Islet of Langerhans (tissue), 1 donor: ENCODE results near the gene FAM83D.
"Not testable (repeated sequence)": the region's sequence is repeated elsewhere in the genome, so short reads cannot be mapped to it uniquely, and the experiment has no call there.

Experiments
- FAIRE-seq: peaks from one replicate; lab custom pipeline; 2011; peaks lifted over from hg19 to GRCh38; lab: Jason Lieb, UNC

FAM83D gene

GRCh38 chr20:38934530-38934929 is 8.3 kb downstream of the FAM83D start:
- FAIRE-seq, result no peak

DNA sequence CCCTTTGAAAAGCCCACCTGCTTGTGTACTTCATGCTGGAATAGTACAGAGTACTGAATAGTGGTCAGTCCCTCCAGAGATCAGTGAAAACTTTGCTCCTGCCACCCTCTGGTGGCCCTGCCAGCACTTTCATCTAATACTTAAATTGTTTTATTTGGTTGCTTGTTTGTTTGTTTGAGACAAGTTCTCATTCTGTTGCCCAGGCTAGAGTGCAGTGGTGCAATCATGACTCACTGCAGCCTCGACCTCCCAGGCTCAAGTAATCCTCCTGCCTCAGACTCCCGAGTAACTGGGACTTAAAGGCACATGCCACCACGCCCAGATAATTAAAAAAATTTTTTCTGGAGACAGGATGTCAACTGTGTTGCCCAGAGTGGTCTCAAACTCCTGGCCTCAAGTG is 9.1 kb downstream of the FAM83D start:
- FAIRE-seq, result no peak

- no peak for FAIRE-seq
These were observed 9.8 kb downstream of the FAM83D start for GRCh38 chr20:38935967-38936407.

DNA sequence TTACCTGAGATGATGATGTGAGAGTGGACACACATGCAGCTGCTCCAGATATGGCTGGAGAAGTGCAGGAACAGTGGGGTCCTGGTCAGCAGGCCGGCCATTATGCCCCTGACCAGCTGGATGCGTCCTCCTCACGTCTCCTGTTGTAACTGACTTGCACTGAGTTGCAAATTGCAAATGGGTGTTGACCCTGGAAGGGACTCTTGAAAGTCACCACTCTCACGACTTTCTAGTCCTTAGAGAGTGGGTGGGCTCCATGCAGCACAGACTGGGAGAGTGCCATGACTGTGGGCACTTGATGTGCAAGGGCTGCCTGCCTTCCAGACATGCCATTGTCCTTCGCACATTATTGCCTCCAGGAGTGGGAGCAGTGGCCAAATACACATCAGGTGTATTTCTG is 10.8 kb downstream of the FAM83D start:
- FAIRE-seq, result no peak

DNA sequence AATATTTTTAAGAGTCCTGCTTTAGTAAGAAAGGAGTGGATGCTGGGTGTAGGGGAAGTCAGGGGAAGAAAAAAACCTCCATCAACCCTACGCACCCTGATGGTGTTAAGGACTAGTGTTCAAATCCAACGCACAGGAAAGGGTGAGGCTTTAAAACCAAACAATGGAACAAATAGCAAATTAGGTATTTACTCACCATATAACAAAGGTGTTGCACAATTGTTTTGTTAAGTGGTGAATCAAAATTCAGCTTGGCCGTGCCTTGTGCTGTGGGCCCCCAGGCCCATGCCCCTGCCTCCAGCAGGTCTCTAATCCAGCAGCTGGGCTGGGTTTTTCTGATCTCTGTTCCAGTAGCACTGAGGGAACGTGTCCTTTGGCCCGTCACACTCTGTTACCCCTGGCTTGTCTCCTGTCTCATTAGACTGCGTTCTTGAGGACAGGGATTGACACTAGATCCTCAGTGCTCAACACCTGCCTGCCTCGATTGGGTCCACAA is 11.8 kb downstream of the FAM83D start:
- FAIRE-seq, result no peak

- FAIRE-seq, result no peak
These were observed 13.5 kb downstream of the FAM83D start for GRCh38 chr20:38939686-38940085.

DNA sequence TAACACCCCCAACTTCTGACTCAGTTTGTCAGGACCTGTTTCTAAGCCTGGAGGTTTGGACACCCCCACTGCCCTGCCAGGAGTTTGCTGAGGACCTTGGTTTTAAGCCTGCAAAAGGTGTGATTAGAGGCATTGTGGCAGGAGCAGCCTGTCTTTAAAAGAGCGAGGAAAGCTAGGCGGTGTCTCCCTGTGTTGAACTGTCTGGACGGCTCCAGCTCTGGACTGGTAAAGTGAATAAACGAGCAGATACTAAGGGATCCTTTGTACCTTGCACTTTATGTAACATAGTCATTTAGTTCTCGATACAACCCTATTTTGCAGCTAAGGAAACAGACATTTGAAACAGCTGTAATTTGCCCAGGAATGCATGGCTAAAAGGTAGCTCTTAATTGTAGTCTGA is 14.4 kb downstream of the FAM83D start:
- FAIRE-seq, result no peak

- no peak for FAIRE-seq
These were observed 15.6 kb downstream of the FAM83D start for GRCh38 chr20:38941726-38942389.

GRCh38 chr20:38945012-38945411 is 18.8 kb downstream of the FAM83D start:
- no peak for FAIRE-seq

- no peak for FAIRE-seq
These were observed 20.6 kb downstream of the FAM83D start for GRCh38 chr20:38946836-38947235.

DNA sequence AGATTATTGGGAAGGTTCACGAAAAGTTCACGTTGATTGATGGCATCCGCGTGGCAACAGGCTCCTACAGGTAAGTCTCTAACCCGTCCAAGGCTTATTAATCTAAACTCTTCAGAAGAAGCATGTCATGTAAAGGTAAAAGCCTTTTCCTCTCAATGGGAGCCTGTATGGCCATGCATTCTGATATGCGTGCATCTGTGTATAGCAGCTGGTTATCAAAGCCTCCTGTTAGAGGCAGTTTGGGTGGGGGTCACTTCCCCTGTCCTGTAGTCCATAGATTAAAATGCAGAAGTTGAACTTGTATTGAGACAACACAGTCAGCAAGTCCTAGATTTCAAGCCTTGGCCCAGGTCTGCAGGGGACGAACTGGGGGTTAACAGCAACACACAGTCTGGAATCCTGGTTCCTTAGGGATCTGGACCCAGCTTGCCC is 21.7 kb downstream of the FAM83D start:
- no peak for FAIRE-seq

- no peak for FAIRE-seq
These were observed 24.0 kb downstream of the FAM83D start for GRCh38 chr20:38950254-38950653.

- FAIRE-seq, result no peak
These were observed 25.4 kb downstream of the FAM83D start for GRCh38 chr20:38951611-38952010.

DNA sequence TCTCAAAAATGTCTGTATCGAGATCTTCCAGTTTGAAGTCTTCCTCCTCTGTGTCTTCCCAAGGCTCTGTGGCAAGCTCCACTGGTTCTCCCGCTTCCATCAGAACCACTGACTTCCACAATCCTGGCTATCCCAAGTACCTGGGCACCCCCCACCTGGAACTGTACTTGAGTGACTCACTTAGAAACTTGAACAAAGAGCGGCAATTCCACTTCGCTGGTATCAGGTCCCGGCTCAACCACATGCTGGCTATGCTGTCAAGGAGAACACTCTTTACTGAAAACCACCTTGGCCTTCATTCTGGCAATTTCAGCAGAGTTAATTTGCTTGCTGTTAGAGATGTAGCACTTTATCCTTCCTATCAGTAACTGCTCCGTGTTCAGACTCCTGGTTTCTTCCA is 25.9 kb downstream of the FAM83D start:
- FAIRE-seq, result no peak

DNA sequence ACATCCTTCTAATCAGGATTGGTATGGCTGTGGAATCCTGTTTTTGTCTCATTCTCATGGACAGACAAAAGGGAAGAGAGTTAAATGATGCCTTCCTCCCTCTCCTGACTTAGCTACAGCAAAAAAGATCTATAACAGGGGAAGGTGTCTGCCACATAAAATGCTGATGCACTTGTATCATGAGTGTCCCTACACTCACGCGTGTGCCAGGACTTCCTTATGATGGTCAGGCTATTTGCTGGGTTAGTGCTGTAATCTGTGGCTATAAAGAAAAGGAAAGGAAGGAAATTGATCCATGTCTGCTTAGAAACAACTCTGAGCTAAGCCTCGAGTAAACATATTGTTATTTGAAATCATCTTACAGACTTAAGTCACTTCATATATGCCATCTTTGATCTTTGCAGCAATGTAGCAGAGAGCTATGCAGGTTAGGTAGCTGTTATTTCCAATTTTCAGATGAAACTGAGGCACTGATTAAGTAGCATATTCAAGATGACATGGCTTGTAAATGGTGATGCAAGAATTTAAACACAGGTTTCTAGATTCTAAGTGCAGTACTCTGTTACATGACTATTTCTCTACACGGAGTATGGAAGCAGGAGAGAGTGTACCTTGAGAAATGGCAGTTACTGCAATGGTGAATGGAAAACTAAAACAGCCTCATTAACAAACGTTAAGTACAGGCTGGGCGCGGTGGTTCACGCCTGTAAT is 27.6 kb downstream of the FAM83D start:
- no peak for FAIRE-seq

- FAIRE-seq, result no peak
These were observed 31.1 kb downstream of the FAM83D start for GRCh38 chr20:38957235-38957876.

DNA sequence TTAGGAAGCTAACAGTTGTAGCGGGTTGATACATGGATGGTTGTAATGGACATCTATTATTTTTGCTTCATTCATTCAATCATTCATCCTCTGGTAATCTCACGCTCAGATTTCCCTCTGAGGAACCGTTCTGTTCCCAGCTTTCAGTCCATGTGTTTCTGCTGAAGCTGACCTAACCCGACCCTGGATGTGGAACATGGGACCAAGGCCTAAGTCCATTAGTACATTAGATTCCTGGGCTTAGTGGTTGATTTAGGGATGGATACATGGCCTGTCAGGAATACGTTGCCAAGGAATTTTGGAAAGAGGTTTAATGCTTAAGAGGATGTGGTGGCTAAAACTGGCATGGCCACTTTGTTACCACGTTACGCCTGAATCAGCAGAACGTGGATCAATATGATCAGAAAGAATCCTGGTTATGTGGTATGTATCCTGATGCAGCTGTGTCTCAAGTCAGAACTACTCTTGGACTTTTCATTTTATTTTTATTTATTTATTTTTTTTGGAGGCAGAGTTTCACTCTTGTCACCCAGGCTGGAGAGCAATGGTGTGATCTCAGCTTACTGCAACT is 31.8 kb downstream of the FAM83D start:
- FAIRE-seq, result no peak

GRCh38 chr20:38960187-38960687 is 34.0 kb downstream of the FAM83D start:
- FAIRE-seq, result not testable (repeated sequence)

- no peak for FAIRE-seq
These were observed 35.4 kb downstream of the FAM83D start for GRCh38 chr20:38961530-38962043.

- FAIRE-seq, result no peak
These were observed 36.1 kb downstream of the FAM83D start, which contains the start of gene DHX35 for GRCh38 chr20:38962044-38962927. Gene DHX35 (plus strand): TSS chr20:38962344. CDS start chr20:38962368, 24 bp downstream.

DNA sequence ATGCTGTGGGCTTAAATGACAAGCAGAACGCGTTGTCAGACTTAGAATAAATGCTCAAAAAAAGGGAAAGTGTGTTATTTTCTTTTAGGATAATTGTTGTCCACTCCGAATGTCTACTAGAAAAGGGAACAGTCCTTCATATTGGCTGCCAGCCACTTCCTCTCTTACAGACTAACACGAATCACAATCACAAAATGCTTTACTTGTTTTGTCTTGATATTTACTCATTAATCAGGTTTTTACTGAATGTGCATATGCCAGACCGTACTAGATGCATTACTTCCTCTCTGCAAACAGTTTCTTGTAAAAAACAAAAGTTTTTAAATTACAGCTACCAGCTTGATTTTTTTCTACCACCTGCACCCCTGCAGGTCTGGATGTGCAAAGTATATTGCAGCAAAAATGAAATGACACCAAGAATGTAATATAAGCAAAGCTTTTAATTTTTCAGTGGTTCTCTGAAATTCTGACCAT is 36.7 kb downstream of the FAM83D start:
- FAIRE-seq, result no peak
